Inferior parietal cortex (tissue), 1 donor: Measurements from ENCODE around the gene CCDC97.
A peak's percentile ranks its signal among the peaks of the same experiment; 100 is the strongest.
"Not testable (repeated sequence)": the region's sequence is repeated elsewhere in the genome, so short reads cannot be mapped to it uniquely, and the experiment has no call there.

Experiments used
- DNase-seq: peaks from one replicate; pipeline ENCODE4 v3.0.0-alpha.2; 2016; ENCODE audit errors: extremely low spot score

Gene CCDC97

GRCh38 chr19:41310033-41310831 lies at the start of gene CCDC97:
TSS of gene CCDC97 (plus strand) at chr19:41310172. CDS start at chr19:41310311, 139 bp downstream.
- peak; percentile 91 for DNase-seq

GRCh38 chr19:41261474-41262190 lies 48.3 kb upstream of the CCDC97 start:
- no peak for DNase-seq

GRCh38 chr19:41263042-41263849 lies 46.7 kb upstream of the CCDC97 start:
- no peak for DNase-seq

- DNase-seq = peak; percentile 100
Observed at GRCh38 chr19:41263850-41264580, 46.0 kb upstream of the CCDC97 start, which contains the start of gene HNRNPUL1. TSS of gene HNRNPUL1 (plus strand) at chr19:41264372. CDS start at chr19:41264504, 132 bp downstream.

- no peak for DNase-seq
Observed at GRCh38 chr19:41264581-41265394, 45.2 kb upstream of the CCDC97 start.

GRCh38 chr19:41265395-41266153 lies 44.4 kb upstream of the CCDC97 start:
- no peak for DNase-seq

GRCh38 chr19:41269055-41269454 lies 40.9 kb upstream of the CCDC97 start:
- no peak for DNase-seq

- DNase-seq = no peak
Observed at GRCh38 chr19:41269571-41269970, 40.4 kb upstream of the CCDC97 start.

- no peak for DNase-seq
Observed at GRCh38 chr19:41273076-41273475, 36.9 kb upstream of the CCDC97 start.

- DNase-seq = no peak
Observed at GRCh38 chr19:41274802-41275201, 35.2 kb upstream of the CCDC97 start.

- no peak for DNase-seq
Observed at GRCh38 chr19:41276231-41276630, 33.7 kb upstream of the CCDC97 start.

GRCh38 chr19:41278478-41278877 lies 31.5 kb upstream of the CCDC97 start:
- DNase-seq = no peak

- DNase-seq = no peak
Observed at GRCh38 chr19:41288673-41289530, 21.1 kb upstream of the CCDC97 start.

GRCh38 chr19:41289814-41290213 lies 20.2 kb upstream of the CCDC97 start:
- not testable (repeated sequence) for DNase-seq

GRCh38 chr19:41294393-41294792 lies 15.6 kb upstream of the CCDC97 start:
- DNase-seq = no peak

GRCh38 chr19:41295499-41295898 lies 14.5 kb upstream of the CCDC97 start:
- no peak for DNase-seq

GRCh38 chr19:41296433-41296871 lies 13.5 kb upstream of the CCDC97 start:
- DNase-seq = no peak

- no peak for DNase-seq
Observed at GRCh38 chr19:41297628-41298347, 12.2 kb upstream of the CCDC97 start.
